CD4-positive, alpha-beta T cell treated with Interferon gamma for 1 hour (primary cell): ENCODE results near the gene PNMA1.
A peak's percentile ranks its signal among the peaks of the same experiment; 100 is the strongest.

Experiments used
- DNase-seq: peaks from one replicate; pipeline ENCODE4 v3.0.0-alpha.2; 2020

The PNMA1 gene

GRCh38 chr14:73713803-73714655, at the start of gene PNMA1:
Gene PNMA1, minus strand, starts transcription at chr14:73714384. Its CDS starts 745 bp downstream, at chr14:73713639.
- peak; percentile 86 for DNase-seq

GRCh38 chr14:73763396-73763795, 49.2 kb upstream of the PNMA1 start:
- no peak for DNase-seq

- DNase-seq, result peak; percentile 77
Measured at GRCh38 chr14:73762375-73762822, 48.2 kb upstream of the PNMA1 start.

- peak; percentile 53 for DNase-seq
Measured at GRCh38 chr14:73761618-73762355, 47.6 kb upstream of the PNMA1 start.

- DNase-seq, result no peak
Measured at GRCh38 chr14:73760598-73761586, 46.7 kb upstream of the PNMA1 start.

GRCh38 chr14:73759714-73760597, 45.8 kb upstream of the PNMA1 start:
- peak; percentile 97 for DNase-seq

- peak; percentile 45 for DNase-seq
Measured at GRCh38 chr14:73759183-73759713, 45.1 kb upstream of the PNMA1 start.

- peak; percentile 83 for DNase-seq
Measured at GRCh38 chr14:73758392-73759182, 44.4 kb upstream of the PNMA1 start.

GRCh38 chr14:73757876-73758391, 43.8 kb upstream of the PNMA1 start:
- DNase-seq, result no peak

- DNase-seq, result no peak
Measured at GRCh38 chr14:73757381-73757780, 43.2 kb upstream of the PNMA1 start.

GRCh38 chr14:73755434-73756014, 41.3 kb upstream of the PNMA1 start:
- DNase-seq, result no peak

- no peak for DNase-seq
Measured at GRCh38 chr14:73754911-73755360, 40.8 kb upstream of the PNMA1 start.

- peak; percentile 63 for DNase-seq
Measured at GRCh38 chr14:73753887-73754795, 40.0 kb upstream of the PNMA1 start.

GRCh38 chr14:73753124-73753886, 39.1 kb upstream of the PNMA1 start:
- DNase-seq, result peak; percentile 39

GRCh38 chr14:73752297-73752992, 38.3 kb upstream of the PNMA1 start:
- DNase-seq, result peak; percentile 54

GRCh38 chr14:73751157-73751691, 37.0 kb upstream of the PNMA1 start:
- peak; percentile 19 for DNase-seq

- peak; percentile 0 for DNase-seq
Measured at GRCh38 chr14:73750531-73750901, 36.3 kb upstream of the PNMA1 start.
